Fibroblast of lung (primary cell): ENCODE data around the gene ADAMTS5. TPM values are rescaled to one million over a fixed set of nuclear protein-coding genes. Genes with fewer than 3 reads are reported as not detected.

Experiments used
- DNase-seq, 2 donors: peaks; one replicate each; pipeline versions ENCODE4 v3.0.0 to v3.0.0-alpha.2; 2010; ENCODE audit warnings: low read depth in 2 of 2
- H2AFZ ChIP-seq: 2 replicates; pipeline ENCODE4 v1.5.1; 2012; ENCODE audit warnings: low read length, control low read depth, inconsistent platforms
- H3K27ac ChIP-seq: 2 replicates; pipeline ENCODE4 v1.5.1; 2011; ENCODE audit warnings: low read length, control low read depth; ENCODE audit not compliant: insufficient read depth
- H3K27me3 ChIP-seq: 2 replicates; pipeline ENCODE4 v1.5.1; 2011; ENCODE audit warnings: mild to moderate bottlenecking, low read length; ENCODE audit not compliant: control insufficient read depth, insufficient read depth
- H3K36me3 ChIP-seq: 2 replicates; pipeline ENCODE4 v1.5.1; 2011; ENCODE audit warnings: low read length; ENCODE audit not compliant: control insufficient read depth, insufficient read depth
- H3K4me1 ChIP-seq: 2 replicates; pipeline ENCODE4 v1.5.1; 2011; ENCODE audit warnings: low read length; ENCODE audit not compliant: control insufficient read depth, insufficient read depth; ENCODE audit errors: extremely low read depth
- H3K4me2 ChIP-seq: 2 replicates; pipeline ENCODE4 v1.5.1; 2011; ENCODE audit warnings: low read length, control low read depth; ENCODE audit not compliant: insufficient read depth; ENCODE audit errors: extremely low read depth
- H3K4me3 ChIP-seq, 4 experiments: fragments of 200-600 bp in 1 of 4; sonication (generic) in 1 of 4; replicated peaks in 1 of 4; 2 replicates each; pipeline ENCODE4 v1.5.1; 2011 to 2016; ENCODE audit warnings: low read length in 4 of 4, low read depth in 3 of 4, mild to moderate bottlenecking in 3 of 4, control low read depth in 2 of 4, inconsistent platforms in 1 of 4, mixed read lengths in 1 of 4; ENCODE audit not compliant: insufficient read depth in 1 of 4; ENCODE audit errors: control extremely low read depth in 1 of 4
- H3K79me2 ChIP-seq: 2 replicates; pipeline ENCODE4 v1.5.1; 2012; ENCODE audit warnings: mild to moderate bottlenecking, low read length, inconsistent platforms; ENCODE audit not compliant: control insufficient read depth, insufficient read depth
- H3K9ac ChIP-seq: 2 replicates; pipeline ENCODE4 v1.5.1; 2011; ENCODE audit warnings: mild to moderate bottlenecking, low read length, control low read depth; ENCODE audit not compliant: insufficient read depth
- H3K9me3 ChIP-seq: 2 replicates; pipeline ENCODE4 v1.5.1; 2012; ENCODE audit warnings: low read depth, low read length; ENCODE audit not compliant: control insufficient read depth, insufficient read depth
- H4K20me1 ChIP-seq: 2 replicates; pipeline ENCODE4 v1.5.1; 2011; ENCODE audit warnings: low read length; ENCODE audit not compliant: control insufficient read depth, insufficient read depth; ENCODE audit errors: extremely low read depth
- EZH2 ChIP-seq: IDR thresholded peaks from 2 replicates; pipeline ENCODE4 v1.5.1; 2012; ENCODE audit warnings: low read length, control low read depth, mild to moderate bottlenecking; ENCODE audit errors: missing control alignments
- polyA plus RNA-seq, 2 donors: library from polyadenylated mRNA; depleted of rRNA in 1 of 2; stranded (reverse) in 1 of 2; unstranded in 1 of 2; fragments of >200 nt; gene quantifications; 2 replicates each; pipeline ENCODE4 v1.2.1, GENCODE V29; 2011 to 2012; ENCODE audit warnings: missing spikeins in 1 of 2
- total RNA-seq: library from RNA; depleted of rRNA; stranded (reverse); fragments of >200 nt; gene quantifications from 2 replicates; pipeline ENCODE4 v1.2.1, GENCODE V29; 2014
- TF ChIP-seq, protein P1 (sequence below), 2 donors: IDR thresholded peaks in 1 of 2; conservative IDR thresholded peaks in 1 of 2; 1 replicate in 1 of 2; 2 replicates in 1 of 2; pipeline ENCODE4 v1.5.1; 2011 to 2012; ENCODE audit warnings: low read length in 2 of 2, control low read depth in 1 of 2, inconsistent platforms in 1 of 2, low read depth in 1 of 2, mild to moderate bottlenecking in 1 of 2

ADAMTS5 gene
- total and polyA plus RNA-seq, 2 donors (not counting 1 experiment from before 2014, with no cell fraction given): 4.3 to 12.2 TPM

DNA sequence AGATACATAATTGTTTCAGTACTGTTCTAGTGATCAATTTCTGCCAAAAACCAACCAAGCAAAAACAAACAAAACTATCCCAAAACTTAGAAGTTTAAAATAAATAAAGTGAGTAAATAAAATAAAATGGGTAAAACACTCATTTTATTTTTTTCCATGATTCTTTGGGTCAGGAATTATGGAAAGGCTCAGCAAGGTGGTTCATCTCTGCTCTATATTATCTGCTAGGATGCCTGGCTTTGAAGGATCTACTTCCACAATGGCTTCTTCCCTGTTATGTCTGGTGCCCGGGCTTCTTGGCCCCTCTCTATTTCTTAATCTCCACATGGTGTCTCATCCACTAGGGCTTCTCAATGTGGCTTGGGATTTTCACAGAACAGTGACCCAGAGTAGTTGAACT, 92.5 kb downstream of the ADAMTS5 start:
- no peaks in the 10 kb centered on the region for H3K36me3 ChIP-seq
- no peaks in the 10 kb centered on the region for H3K27me3 ChIP-seq
- H3K4me1 ChIP-seq: no peaks in the 10 kb centered on the region
- no peak overlapping the region for H3K4me3 ChIP-seq
- H3K9ac ChIP-seq: no peak overlapping the region
- H3K27ac ChIP-seq: no peak overlapping the region
- DNase-seq: no peak
- no peak overlapping the region for H3K4me2 ChIP-seq
- H3K79me2 ChIP-seq: no peaks in the 10 kb centered on the region
- no peak overlapping the region for H2AFZ ChIP-seq
- H3K9me3 ChIP-seq: no peaks in the 10 kb centered on the region
- H4K20me1 ChIP-seq: no peaks in the 10 kb centered on the region
- TF ChIP-seq, protein P1, sequence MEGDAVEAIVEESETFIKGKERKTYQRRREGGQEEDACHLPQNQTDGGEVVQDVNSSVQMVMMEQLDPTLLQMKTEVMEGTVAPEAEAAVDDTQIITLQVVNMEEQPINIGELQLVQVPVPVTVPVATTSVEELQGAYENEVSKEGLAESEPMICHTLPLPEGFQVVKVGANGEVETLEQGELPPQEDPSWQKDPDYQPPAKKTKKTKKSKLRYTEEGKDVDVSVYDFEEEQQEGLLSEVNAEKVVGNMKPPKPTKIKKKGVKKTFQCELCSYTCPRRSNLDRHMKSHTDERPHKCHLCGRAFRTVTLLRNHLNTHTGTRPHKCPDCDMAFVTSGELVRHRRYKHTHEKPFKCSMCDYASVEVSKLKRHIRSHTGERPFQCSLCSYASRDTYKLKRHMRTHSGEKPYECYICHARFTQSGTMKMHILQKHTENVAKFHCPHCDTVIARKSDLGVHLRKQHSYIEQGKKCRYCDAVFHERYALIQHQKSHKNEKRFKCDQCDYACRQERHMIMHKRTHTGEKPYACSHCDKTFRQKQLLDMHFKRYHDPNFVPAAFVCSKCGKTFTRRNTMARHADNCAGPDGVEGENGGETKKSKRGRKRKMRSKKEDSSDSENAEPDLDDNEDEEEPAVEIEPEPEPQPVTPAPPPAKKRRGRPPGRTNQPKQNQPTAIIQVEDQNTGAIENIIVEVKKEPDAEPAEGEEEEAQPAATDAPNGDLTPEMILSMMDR (conservative IDR thresholded peaks at IDR 0.05 in 1 of 2, IDR thresholded peaks at IDR 0.05 in 1 of 2; ENCODE audit: low read depth in 1 of 2, low read length in 2 of 2): no peak
- TF ChIP-seq EZH2: no peak

Other genes with a start within 250 kb of the ADAMTS5 start
- 186 and 199 TPM in 2 replicates for gene ADAMTS1, start 121.7 kb downstream of the ADAMTS5 start, total RNA-seq
- 200 and 208 TPM in 2 replicates for gene ADAMTS1, start 121.7 kb downstream of the ADAMTS5 start, polyA plus RNA-seq